ENCODE results near the gene TP53INP2. TPM values are rescaled to one million over a fixed set of nuclear protein-coding genes. Genes with fewer than 3 reads are reported as not detected.

Gene TP53INP2
- total and polyA plus RNA-seq, 2 of the 13 experiments (the other 11 are each of a cell fraction or from before 2014, with no cell fraction given) = 5.2 to 18.8 TPM

GRCh38 chr20:34717230-34718095 is 13.3 kb downstream of the TP53INP2 start (continued):
- peak; percentile 51; the same call in 1 of the 2 replicates for TF ChIP-seq FOSL2 (CRISPR knock-in tag; IDR thresholded peaks at IDR 0.05)
- TF ChIP-seq NR2F6 (IDR thresholded peaks at IDR 0.05) = peak; percentile 59; the same call in 1 of the 2 replicates
- TF ChIP-seq NR2F6 (CRISPR knock-in tag; IDR thresholded peaks at IDR 0.05) = peak; percentile 67; the same call in 1 of the 2 replicates
- TF ChIP-seq ZMAT5 (CRISPR knock-in tag; IDR thresholded peaks at IDR 0.05; ENCODE audit: borderline replicate concordance, low read depth) = no peak
- peak; percentile 97 for TF ChIP-seq ZMYM2 (CRISPR knock-in tag; IDR thresholded peaks at IDR 0.05)
- TF ChIP-seq ZNF770 (CRISPR knock-in tag; IDR thresholded peaks at IDR 0.05) = peak; percentile 99
- peak; percentile 30; the same call in 1 of the 2 replicates for TF ChIP-seq NFIC (IDR thresholded peaks at IDR 0.05; ENCODE audit: low read length)
- TF ChIP-seq KDM1A (CRISPR knock-in tag; IDR thresholded peaks at IDR 0.05) = peak; percentile 95
- TF ChIP-seq BRF2 (CRISPR knock-in tag; IDR thresholded peaks at IDR 0.05) = 0 out of 2 replicates have a peak, but pooled peaks have one; percentile 53
- TF ChIP-seq ZBTB38 (CRISPR knock-in tag; IDR thresholded peaks at IDR 0.05) = peak; percentile 68; the same call in 1 of the 2 replicates
- TF ChIP-seq DR1 (CRISPR knock-in tag; IDR thresholded peaks at IDR 0.05) = no peak
- TF ChIP-seq ELF4 (CRISPR knock-in tag; IDR thresholded peaks at IDR 0.05; ENCODE audit: borderline replicate concordance) = no peak
- 0 out of 2 replicates have a peak, but pooled peaks have one; percentile 40 for TF ChIP-seq ZNF746 (CRISPR knock-in tag; IDR thresholded peaks at IDR 0.05)
- TF ChIP-seq ARNTL (CRISPR knock-in tag; IDR thresholded peaks at IDR 0.05) = 0 out of 2 replicates have a peak, but pooled peaks have one; percentile 11
- no peak for TF ChIP-seq YEATS2 (CRISPR knock-in tag; IDR thresholded peaks at IDR 0.05; ENCODE audit: borderline replicate concordance)
- 0 out of 2 replicates have a peak, but pooled peaks have one; percentile 14 for TF ChIP-seq ZNF24 (IDR thresholded peaks at IDR 0.05)
- no peak for TF ChIP-seq ZFP37 (CRISPR knock-in tag; IDR thresholded peaks at IDR 0.05; ENCODE audit: borderline replicate concordance)
- no peak for TF ChIP-seq ZNF333 (CRISPR knock-in tag; IDR thresholded peaks at IDR 0.05; ENCODE audit: borderline replicate concordance)
- TF ChIP-seq CSRNP2 (CRISPR knock-in tag; conservative IDR thresholded peaks at IDR 0.05; ENCODE audit: low read depth) = no peak
- TF ChIP-seq SIN3B (IDR thresholded peaks at IDR 0.05; ENCODE audit: low read length) = 0 out of 2 replicates have a peak, but pooled peaks have one; percentile 30
- TF ChIP-seq ATF5 (CRISPR knock-in tag; IDR thresholded peaks at IDR 0.05; ENCODE audit: low read depth) = no peak
- TF ChIP-seq KLF9 (CRISPR knock-in tag; IDR thresholded peaks at IDR 0.05; ENCODE audit: low read depth) = no peak
- TF ChIP-seq ZBTB26 (CRISPR knock-in tag; IDR thresholded peaks at IDR 0.05; ENCODE audit: borderline replicate concordance) = peak; percentile 19; the same call in 1 of the 2 replicates
